ENCODE measurements around the gene RNF144A. TPM values are rescaled to one million over a fixed set of nuclear protein-coding genes. Genes with fewer than 3 reads are reported as not detected.

The RNF144A gene
- total RNA-seq, 1 experiment from 2014 or later: 0.21 TPM

GRCh38 chr2:7020468-7020867, 103.3 kb downstream of the RNF144A start:
- no TSS peak for BruUV-seq (replicated peaks)
- H3K27me3 Mint-ChIP-seq (ENCODE audit: insufficient read depth, unreplicated experiment): peaks cover 16% of the 10 kb centered on the region

GRCh38 chr2:7020939-7021470, 103.8 kb downstream of the RNF144A start:
- no peak for TF ChIP-seq CTCF (IDR thresholded peaks at IDR 0.05; ENCODE audit: unreplicated experiment)
- CTCF ChIA-PET: interaction anchor here (2.4 kb wide), 1 partner anchor 23 kb away, joined by 12 read pairs; no protein-coding TSS in a partner anchor
- Mint-ChIP-seq H3K36me3 (ENCODE audit: insufficient read depth, unreplicated experiment) (no peaks in the 10 kb centered on the region), H3K4me1 (ENCODE audit: insufficient read depth, unreplicated experiment) (peaks cover 23% of the 10 kb centered on the region), H3K27me3 (ENCODE audit: insufficient read depth, unreplicated experiment) (peaks cover 16% of the 10 kb centered on the region), H3K4me3 (ENCODE audit: unreplicated experiment) (no peak overlapping the region), H3K27ac (ENCODE audit: low read depth, unreplicated experiment) (no peak overlapping the region), H3K9me3 (ENCODE audit: unreplicated experiment) (no peaks in the 10 kb centered on the region)
- no peak for DNase-seq (ENCODE audit: unreplicated experiment)
- POLR2A ChIA-PET: interaction anchor here (1.1 kb wide), 1 partner anchor 11 kb away, joined by 3 read pairs; no protein-coding TSS in a partner anchor
- intact Hi-C loops (cut with micrococcal nuclease): no loop called here
- no TSS peak for BruUV-seq (replicated peaks)

More at GRCh38 chr2:7020468-7020867, 103.3 kb downstream of the RNF144A start:
- POLR2A ChIA-PET: no interaction called here
- intact Hi-C loops (cut with micrococcal nuclease): no loop called here
- no peak overlapping the region for H3K4me3 Mint-ChIP-seq (ENCODE audit: unreplicated experiment)
- H3K36me3 Mint-ChIP-seq (ENCODE audit: insufficient read depth, unreplicated experiment): no peaks in the 10 kb centered on the region
- peaks cover 23% of the 10 kb centered on the region for H3K4me1 Mint-ChIP-seq (ENCODE audit: insufficient read depth, unreplicated experiment)
- no peaks in the 10 kb centered on the region for H3K9me3 Mint-ChIP-seq (ENCODE audit: unreplicated experiment)
- DNase-seq (ENCODE audit: unreplicated experiment): no peak
- CTCF ChIA-PET: no interaction called here
- no peak overlapping the region for H3K27ac Mint-ChIP-seq (ENCODE audit: low read depth, unreplicated experiment)
- TF ChIP-seq CTCF (IDR thresholded peaks at IDR 0.05; ENCODE audit: unreplicated experiment): no peak

DNA sequence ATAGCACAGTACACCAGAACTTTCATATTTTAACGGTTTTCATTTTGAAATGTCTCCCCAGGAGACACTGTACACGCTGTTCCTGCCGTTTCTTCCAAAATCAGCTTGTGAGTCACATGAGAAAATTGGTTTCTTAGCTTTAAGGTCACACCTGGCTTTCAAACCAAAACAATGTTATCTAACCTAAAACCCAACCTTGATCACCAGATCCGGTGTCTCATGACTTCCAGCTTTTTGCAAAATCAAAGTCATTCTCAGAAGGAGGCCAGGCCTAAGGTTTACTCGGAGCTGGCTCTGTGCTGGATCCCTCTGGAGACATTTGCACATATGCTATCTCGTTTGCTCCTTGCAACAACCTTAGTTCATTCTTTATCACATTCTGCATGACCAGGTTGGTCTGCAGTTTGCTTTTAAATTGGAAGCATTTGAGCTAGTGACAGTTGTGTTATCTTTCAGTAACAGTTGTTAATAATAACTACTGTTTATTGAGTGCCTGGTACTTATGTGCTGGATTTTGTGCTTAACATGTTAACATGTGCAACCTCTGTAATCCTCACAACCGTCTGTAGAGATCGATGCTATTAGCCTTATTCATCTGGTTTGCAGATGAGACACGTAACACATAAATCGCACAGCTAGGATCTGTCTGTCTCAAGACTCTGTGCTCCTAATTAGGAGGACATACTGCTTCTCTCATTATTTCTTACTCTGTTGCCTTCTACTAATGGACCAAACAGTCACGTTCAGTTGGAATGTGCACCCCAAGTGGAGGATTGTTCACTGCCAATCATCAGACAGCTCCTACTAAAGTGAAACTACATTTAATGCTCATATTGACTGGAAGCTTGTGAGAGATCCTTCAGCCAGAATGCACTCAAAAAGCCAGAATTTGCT, 105.5 kb downstream of the RNF144A start:
- H3K4me3 Mint-ChIP-seq (ENCODE audit: unreplicated experiment): no peak overlapping the region
- peaks cover 19% of the 10 kb centered on the region for H3K4me1 Mint-ChIP-seq (ENCODE audit: insufficient read depth, unreplicated experiment)
- DNase-seq (ENCODE audit: unreplicated experiment): peak; percentile 30
- peaks cover 20% of the 10 kb centered on the region for H3K27me3 Mint-ChIP-seq (ENCODE audit: insufficient read depth, unreplicated experiment)
- TF ChIP-seq CTCF (IDR thresholded peaks at IDR 0.05; ENCODE audit: unreplicated experiment): no peak
- no peaks in the 10 kb centered on the region for H3K36me3 Mint-ChIP-seq (ENCODE audit: insufficient read depth, unreplicated experiment)
- H3K9me3 Mint-ChIP-seq (ENCODE audit: unreplicated experiment): no peaks in the 10 kb centered on the region
- ChIA-PET POLR2A (interaction anchor here (0.6 to 1.6 kb wide), 5 partner anchors 9 to 495 kb away, joined by 3 to 5 read pairs (median 3); no protein-coding TSS in a partner anchor), CTCF (interaction anchor here (0.9 to 2.4 kb wide), 6 partner anchors 9 to 125 kb away, joined by 3 to 12 read pairs (median 4); no protein-coding TSS in a partner anchor)
- H3K27ac Mint-ChIP-seq (ENCODE audit: low read depth, unreplicated experiment): no peak overlapping the region
- BruUV-seq (replicated peaks): no TSS peak
- intact Hi-C loops (cut with micrococcal nuclease): no loop called here

GRCh38 chr2:7023542-7023941, 106.3 kb downstream of the RNF144A start:
- BruUV-seq (replicated peaks): no TSS peak

More at GRCh38 chr2:7023542-7023941, 106.3 kb downstream of the RNF144A start:
- Mint-ChIP-seq H3K36me3 (ENCODE audit: insufficient read depth, unreplicated experiment) (no peaks in the 10 kb centered on the region), H3K27me3 (ENCODE audit: insufficient read depth, unreplicated experiment) (peaks cover 20% of the 10 kb centered on the region), H3K9me3 (ENCODE audit: unreplicated experiment) (no peaks in the 10 kb centered on the region), H3K4me3 (ENCODE audit: unreplicated experiment) (no peak overlapping the region), H3K4me1 (ENCODE audit: insufficient read depth, unreplicated experiment) (peaks cover 17% of the 10 kb centered on the region), H3K27ac (ENCODE audit: low read depth, unreplicated experiment) (no peak overlapping the region)
- TF ChIP-seq CTCF (IDR thresholded peaks at IDR 0.05; ENCODE audit: unreplicated experiment): no peak
- intact Hi-C loops (cut with micrococcal nuclease): no loop called here
- POLR2A ChIA-PET: interaction anchor here (1.6 kb wide), 1 partner anchor 8 kb away, joined by 5 read pairs; no protein-coding TSS in a partner anchor
- CTCF ChIA-PET: interaction anchor here (1.0 to 1.3 kb wide), 2 partner anchors 9 to 21 kb away, joined by 3 to 5 read pairs; no protein-coding TSS in a partner anchor
- DNase-seq (ENCODE audit: unreplicated experiment): no peak

Measured in MCF 10A (cell line).